Lower leg skin (tissue), 4 donors: ENCODE results near the gene GSN. TPM values are rescaled to one million over a fixed set of nuclear protein-coding genes. Genes with fewer than 3 reads are reported as not detected.

Source experiments
- DNase-seq, 2 donors: peaks; one replicate each; pipeline ENCODE4 v3.0.0-alpha.2; 2019; ENCODE audit warnings: low spot score in 2 of 2
- H3K4me3 ChIP-seq: fragments of 200-600 bp; sonication (generic); 2 replicates; pipeline ENCODE4 v1.5.1; 2017; ENCODE audit warnings: mild to moderate bottlenecking, low read depth; ENCODE audit not compliant: poor library complexity, severe bottlenecking
- CTCF ChIP-seq, 3 donors: fragments of 450-650 bp; IDR thresholded peaks; one replicate each; pipeline ENCODE4 v1.5.1; 2016; ENCODE audit warnings: antibody characterized with exemption in 3 of 3, mild to moderate bottlenecking in 3 of 3, moderate library complexity in 2 of 3
- POLR2A ChIP-seq, 2 donors: fragments of 450-650 bp; IDR thresholded peaks; one replicate each; pipeline ENCODE4 v1.6.1; 2016 to 2017; ENCODE audit warnings: antibody characterized with exemption in 2 of 2, mild to moderate bottlenecking in 1 of 2, moderate library complexity in 1 of 2
- WGBS, 2 donors: methylation state at CpG; one replicate each; pipeline ENCODE4 v1.1.5; 2018; 5-methylcytosine and 5-hydroxymethylcytosine counted together
- intact Hi-C: fragments of 100-400 bp; cut with DNase I; formaldehyde crosslinking; loops from one replicate; pipeline ENCODE4 v1.15.0; 2023; ENCODE audit warnings: low total_unique reads
- total RNA-seq, 4 donors: library from RNA; depleted of rRNA; stranded (reverse); fragments of >200 nt; gene quantifications; one replicate each; pipeline ENCODE4 v1.1.0, GENCODE V29; 2016

GSN gene
- total RNA-seq, 4 donors from 2014 or later = 835 to 2,031 (median 1,042) TPM

GRCh38 chr9:121339437-121339836 is 71.5 kb downstream of the GSN start:
- 75 to 88% methylated on average over 2 of the region's 2 CpGs for whole genome bisulfite sequencing, 2 donors
- DNase-seq = no peak
- TF ChIP-seq CTCF (IDR thresholded peaks at IDR 0.05) (no peak), POLR2A (IDR thresholded peaks at IDR 0.05) (no peak)
- no peak overlapping the region for H3K4me3 ChIP-seq
- intact Hi-C loops = no loop called here

- 95 to 97% methylated on average over 6 of the region's 6 CpGs for WGBS, 2 donors
- intact Hi-C loops = no loop called here
- no peak overlapping the region for H3K4me3 ChIP-seq
- DNase-seq = no peak
- TF ChIP-seq POLR2A (IDR thresholded peaks at IDR 0.05) (no peak), CTCF (IDR thresholded peaks at IDR 0.05) (no peak)
Observed at GRCh38 chr9:121340676-121341392, 72.9 kb downstream of the GSN start.

- intact Hi-C loops = no loop called here
- TF ChIP-seq POLR2A (IDR thresholded peaks at IDR 0.05) (no peak), CTCF (IDR thresholded peaks at IDR 0.05) (no peak)
- H3K4me3 ChIP-seq = no peak overlapping the region
- no peak for DNase-seq
- 46 to 57% methylated on average over 4 of the region's 4 CpGs for WGBS, 2 donors
Observed at GRCh38 chr9:121344184-121344583, 76.2 kb downstream of the GSN start.

- TF ChIP-seq POLR2A (IDR thresholded peaks at IDR 0.05) (no peak), CTCF (IDR thresholded peaks at IDR 0.05) (no peak)
- DNase-seq = no peak
- WGBS, 2 donors = 84 to 89% methylated on average over 3 of the region's 3 CpGs
- intact Hi-C loops = no loop called here
- H3K4me3 ChIP-seq = no peak overlapping the region
Observed at GRCh38 chr9:121345070-121345469, 77.1 kb downstream of the GSN start.

GRCh38 chr9:121348221-121348620 is 80.3 kb downstream of the GSN start:
- intact Hi-C loops = no loop called here
- no peak overlapping the region for H3K4me3 ChIP-seq
- WGBS, 2 donors = 76 to 94% methylated on average over 3 of the region's 3 CpGs
- DNase-seq = no peak
- no peak for TF ChIP-seq CTCF (IDR thresholded peaks at IDR 0.05)
- TF ChIP-seq POLR2A (IDR thresholded peaks at IDR 0.05) = no peak

GRCh38 chr9:121349009-121349408 is 81.0 kb downstream of the GSN start:
- no peak for TF ChIP-seq POLR2A (IDR thresholded peaks at IDR 0.05)
- TF ChIP-seq CTCF (IDR thresholded peaks at IDR 0.05) = no peak
- intact Hi-C loops = no loop called here
- H3K4me3 ChIP-seq = no peak overlapping the region
- no peak for DNase-seq
- WGBS, 2 donors = 54 to 61% methylated on average over 8 of the region's 8 CpGs
